GM18505 (cell line): ENCODE results near the gene THBS2.
"Not testable (repeated sequence)": the region's sequence is repeated elsewhere in the genome, so short reads cannot be mapped to it uniquely, and the experiment has no call there.

Experiments used
- ATAC-seq: cut with Tn5 transposase; IDR thresholded peaks from one replicate; pipeline ENCODE4 v1.9.1; 2021; ENCODE audit not compliant: unreplicated experiment
- POLR2A ChIP-seq: IDR thresholded peaks from 4 replicates; pipeline ENCODE4 v1.6.1; 2011; ENCODE audit warnings: borderline replicate concordance; ENCODE audit not compliant: insufficient read depth, insufficient read length; ENCODE audit errors: extremely low read depth

Gene THBS2

GRCh38 chr6:169288591-169288990 is 34.9 kb upstream of the THBS2 start:
- no peak for ATAC-seq
- no peak for TF ChIP-seq POLR2A

GRCh38 chr6:169287675-169288074 is 34.0 kb upstream of the THBS2 start:
- TF ChIP-seq POLR2A: no peak
- ATAC-seq: no peak

GRCh38 chr6:169286961-169287360 is 33.3 kb upstream of the THBS2 start:
- TF ChIP-seq POLR2A: no peak
- no peak for ATAC-seq

GRCh38 chr6:169285165-169285564 is 31.5 kb upstream of the THBS2 start:
- ATAC-seq: no peak
- no peak for TF ChIP-seq POLR2A

- no peak for TF ChIP-seq POLR2A
- no peak for ATAC-seq
Observed at GRCh38 chr6:169283924-169284323, 30.3 kb upstream of the THBS2 start.

GRCh38 chr6:169282043-169282442 is 28.4 kb upstream of the THBS2 start:
- TF ChIP-seq POLR2A: no peak
- ATAC-seq: no peak

- ATAC-seq: no peak
- TF ChIP-seq POLR2A: no peak
Observed at GRCh38 chr6:169277619-169278018, 24.0 kb upstream of the THBS2 start.

- no peak for ATAC-seq
- no peak for TF ChIP-seq POLR2A
Observed at GRCh38 chr6:169274781-169275180, 21.1 kb upstream of the THBS2 start.

- ATAC-seq: no peak
- no peak for TF ChIP-seq POLR2A
Observed at GRCh38 chr6:169273511-169273910, 19.9 kb upstream of the THBS2 start.

GRCh38 chr6:169271877-169272216 is 18.2 kb upstream of the THBS2 start:
- no peak for ATAC-seq
- TF ChIP-seq POLR2A: no peak

- no peak for TF ChIP-seq POLR2A
- ATAC-seq: no peak
Observed at GRCh38 chr6:169271158-169271876, 17.7 kb upstream of the THBS2 start.

- ATAC-seq: not testable (repeated sequence)
Observed at GRCh38 chr6:169270077-169270380, 16.4 kb upstream of the THBS2 start.

- ATAC-seq: no peak
- no peak for TF ChIP-seq POLR2A
Observed at GRCh38 chr6:169269180-169270076, 15.8 kb upstream of the THBS2 start.

GRCh38 chr6:169268276-169268675 is 14.6 kb upstream of the THBS2 start:
- ATAC-seq: no peak
- no peak for TF ChIP-seq POLR2A
